Fibroblast of villous mesenchyme (primary cell): ENCODE data around the gene HGFAC. TPM values are rescaled to one million over a fixed set of nuclear protein-coding genes. Genes with fewer than 3 reads are reported as not detected.

Experiments used
- DNase-seq: peaks from one replicate; pipeline ENCODE4 v3.0.0-alpha.2; 2010; ENCODE audit warnings: low read depth
- H3K4me3 ChIP-seq: 2 replicates; pipeline ENCODE4 v1.5.1; 2011; ENCODE audit warnings: low read depth, mild to moderate bottlenecking, low read length
- CTCF ChIP-seq: IDR thresholded peaks from 2 replicates; pipeline ENCODE4 v1.5.1; 2012; ENCODE audit warnings: low read depth, mild to moderate bottlenecking, low read length; ENCODE audit not compliant: insufficient read depth
- total RNA-seq: library from RNA; depleted of rRNA; stranded (reverse); fragments of >200 nt; gene quantifications from 2 replicates; pipeline ENCODE4 v1.2.3, GENCODE V29; 2012

The HGFAC gene
- total RNA-seq, 1 donor, result not detected

GRCh38 chr4:3485886-3486540, 44.2 kb downstream of the HGFAC start:
- DNase-seq, result no peak
- no peak for TF ChIP-seq CTCF
- no peak overlapping the region for H3K4me3 ChIP-seq

GRCh38 chr4:3486541-3487540, 45.1 kb downstream of the HGFAC start:
- H3K4me3 ChIP-seq, result no peak overlapping the region
- DNase-seq, result no peak
- no peak for TF ChIP-seq CTCF

- H3K4me3 ChIP-seq, result no peak overlapping the region
- DNase-seq, result no peak
- TF ChIP-seq CTCF, result no peak
Measured at GRCh38 chr4:3487861-3488260, 46.1 kb downstream of the HGFAC start.

- H3K4me3 ChIP-seq, result no peak overlapping the region
- TF ChIP-seq CTCF, result no peak
- DNase-seq, result no peak
Measured at GRCh38 chr4:3488820-3489219, 47.1 kb downstream of the HGFAC start.

- no peak for DNase-seq
- no peak overlapping the region for H3K4me3 ChIP-seq
- no peak for TF ChIP-seq CTCF
Measured at GRCh38 chr4:3489451-3489962, 47.7 kb downstream of the HGFAC start.

GRCh38 chr4:3491681-3492405, 50.1 kb downstream of the HGFAC start:
- H3K4me3 ChIP-seq, result no peak overlapping the region

More at GRCh38 chr4:3491681-3492405, 50.1 kb downstream of the HGFAC start:
- peak; percentile 53 for DNase-seq
- TF ChIP-seq CTCF, result no peak
